Fibroblast of the conjunctiva (primary cell): ENCODE results near the gene MOXD1.
"Not testable (repeated sequence)": the region's sequence is repeated elsewhere in the genome, so short reads cannot be mapped to it uniquely, and the experiment has no call there.

Experiments
- DNase-seq: peaks from one replicate; pipeline ENCODE4 v3.0.0-alpha.2; 2010; ENCODE audit warnings: low read depth

MOXD1 gene

GRCh38 chr6:132351986-132352385, 49.3 kb downstream of the MOXD1 start:
- DNase-seq, result not testable (repeated sequence)

GRCh38 chr6:132348231-132348630, 53.0 kb downstream of the MOXD1 start:
- DNase-seq, result no peak

GRCh38 chr6:132344811-132345210, 56.5 kb downstream of the MOXD1 start:
- DNase-seq, result no peak

GRCh38 chr6:132341646-132342045, 59.6 kb downstream of the MOXD1 start:
- peak; percentile 74 for DNase-seq

GRCh38 chr6:132334521-132334885, 66.8 kb downstream of the MOXD1 start:
- no peak for DNase-seq

- DNase-seq, result peak; percentile 65
These were observed 67.4 kb downstream of the MOXD1 start for GRCh38 chr6:132333639-132334520.

- DNase-seq, result no peak
These were observed 70.5 kb downstream of the MOXD1 start for GRCh38 chr6:132330759-132331158.

- DNase-seq, result no peak
These were observed 78.9 kb downstream of the MOXD1 start for GRCh38 chr6:132322398-132322797.

GRCh38 chr6:132320007-132320406, 81.3 kb downstream of the MOXD1 start:
- peak; percentile 21 for DNase-seq

GRCh38 chr6:132316970-132317369, 84.3 kb downstream of the MOXD1 start:
- no peak for DNase-seq

- no peak for DNase-seq
These were observed 86.8 kb downstream of the MOXD1 start for GRCh38 chr6:132314432-132314831.

- no peak for DNase-seq
These were observed 90.4 kb downstream of the MOXD1 start for GRCh38 chr6:132310921-132311320.

- DNase-seq, result not testable (repeated sequence)
These were observed 91.1 kb downstream of the MOXD1 start for GRCh38 chr6:132310151-132310550.

GRCh38 chr6:132304891-132305305, 96.4 kb downstream of the MOXD1 start:
- peak; percentile 76 for DNase-seq

GRCh38 chr6:132300323-132300949, 100.8 kb downstream of the MOXD1 start:
- peak; percentile 58 for DNase-seq

GRCh38 chr6:132298344-132298949, 102.8 kb downstream of the MOXD1 start:
- peak; percentile 32 for DNase-seq

GRCh38 chr6:132289756-132290155, 111.5 kb downstream of the MOXD1 start:
- DNase-seq, result no peak

GRCh38 chr6:132287101-132287500, 114.2 kb downstream of the MOXD1 start:
- DNase-seq, result no peak

GRCh38 chr6:132286298-132287019, 114.8 kb downstream of the MOXD1 start:
- DNase-seq, result no peak

GRCh38 chr6:132285004-132285780, 116.1 kb downstream of the MOXD1 start:
- DNase-seq, result no peak

GRCh38 chr6:132282696-132283095, 118.6 kb downstream of the MOXD1 start:
- DNase-seq, result no peak

GRCh38 chr6:132280436-132280835, 120.8 kb downstream of the MOXD1 start:
- no peak for DNase-seq
